Uterus (tissue), 4 donors: ENCODE data around the gene RNASE13. TPM values are rescaled to one million over a fixed set of nuclear protein-coding genes. Genes with fewer than 3 reads are reported as not detected.

ENCODE experiments used
- DNase-seq, 2 donors: peaks; one replicate each; pipeline ENCODE4 v3.0.0-alpha.2; 2019 to 2020
- H3K27ac ChIP-seq, 2 donors: fragments of 200-600 bp; sonication (generic); 1 replicate in 1 of 2; 2 replicates in 1 of 2; pipeline ENCODE4 v1.5.1; 2016 to 2018
- H3K27me3 ChIP-seq, 2 donors: fragments of 200-600 bp; sonication (generic); one replicate each; pipeline ENCODE4 v1.5.1; 2018 to 2019; ENCODE audit warnings: control low read depth in 1 of 2
- H3K36me3 ChIP-seq, 2 donors: fragments of 200-600 bp; sonication (generic); one replicate each; pipeline ENCODE4 v1.5.1; 2019; ENCODE audit warnings: control low read depth in 1 of 2
- H3K4me1 ChIP-seq, 2 donors: fragments of 200-600 bp; sonication (generic); one replicate each; pipeline ENCODE4 v1.5.1; 2018 to 2019; ENCODE audit warnings: control low read depth in 1 of 2
- H3K4me3 ChIP-seq, 2 donors: fragments of 200-600 bp; sonication (generic); 1 replicate in 1 of 2; 2 replicates in 1 of 2; pipeline ENCODE4 v1.5.1; 2018 to 2019; ENCODE audit warnings: mild to moderate bottlenecking in 1 of 2
- H3K9me3 ChIP-seq, 2 donors: fragments of 200-600 bp; sonication (generic); one replicate each; pipeline ENCODE4 v1.5.1; 2019; ENCODE audit warnings: control low read depth in 1 of 2
- CTCF ChIP-seq, 4 experiments: fragments of 200-600 bp in 2 of 4; fragments of 450-650 bp in 2 of 4; sonication (generic) in 2 of 4; IDR thresholded peaks; one replicate each; pipeline ENCODE4 v1.5.1; 2016 to 2019; ENCODE audit warnings: antibody characterized with exemption in 4 of 4, mild to moderate bottlenecking in 2 of 4, moderate library complexity in 1 of 4
- POLR2A ChIP-seq, 2 donors: fragments of 450-650 bp; IDR thresholded peaks; one replicate each; pipeline ENCODE4 v1.6.1; 2016; ENCODE audit warnings: antibody characterized with exemption in 2 of 2, mild to moderate bottlenecking in 1 of 2, moderate library complexity in 1 of 2
- intact Hi-C: fragments of 100-400 bp; cut with DNase I; formaldehyde crosslinking; loops from one replicate; pipeline ENCODE4 v1.15.1; 2023; ENCODE audit warnings: low total_unique reads
- total RNA-seq, 4 donors: library from RNA; depleted of rRNA in 3 of 4; stranded (reverse); fragments of >200 nt in 3 of 4; gene quantifications; one replicate each; pipeline versions ENCODE4 v1.1.0 to v1.2.4, GENCODE V29; 2014 to 2023
- donor health status: DM: yes; HTN: yes; CAD: no.

The RNASE13 gene
- total RNA-seq, 4 donors from 2014 or later, result not detected

- intact Hi-C loops, result no loop called here
- H3K27ac ChIP-seq, result no peak within 1 kb of the TSS
Measured at GRCh38 chr14:21057803-21058675, 23.4 kb upstream of the RNASE13 start, which contains the start of gene RNASE8. Gene RNASE8, plus strand, starts transcription at chr14:21057822. Its CDS starts 71 bp downstream, at chr14:21057893.

DNA sequence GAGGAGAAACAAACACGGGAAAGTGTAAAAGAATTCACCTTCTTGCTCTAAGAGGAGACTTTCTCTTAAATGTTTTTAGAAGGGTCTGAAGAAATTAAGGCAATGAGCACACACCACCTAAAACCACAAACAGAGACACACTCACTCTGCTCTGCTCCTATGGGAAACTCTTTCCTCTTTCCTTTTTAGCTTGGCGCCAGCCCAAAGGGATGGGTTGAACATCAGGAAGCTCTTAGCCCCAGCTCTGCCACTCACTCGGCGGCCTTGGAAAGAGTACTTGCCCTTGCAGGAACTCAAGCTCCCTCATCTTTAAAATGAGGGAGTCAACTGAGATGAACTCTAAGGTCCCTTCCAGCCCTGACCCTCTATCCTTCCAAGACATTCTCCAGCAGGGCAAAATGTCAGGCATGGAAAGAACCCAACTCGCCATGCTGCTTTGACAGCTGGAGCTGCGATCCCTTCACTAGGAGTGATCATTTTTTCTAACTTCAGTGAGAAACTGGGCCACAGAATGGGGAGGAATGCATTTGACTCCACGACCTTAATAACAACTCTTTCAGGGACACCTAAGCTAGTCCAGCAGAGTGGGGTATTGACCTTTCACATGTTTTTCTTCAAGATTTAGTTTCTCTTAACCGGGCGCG lies 22.0 kb upstream of the RNASE13 start:
- Histone ChIP-seq H3K27ac (no peak overlapping the region), H3K4me3 (no peak overlapping the region), H3K4me1 (no peaks in the 10 kb centered on the region), H3K9me3 (no peaks in the 10 kb centered on the region), H3K27me3 (no peaks in the 10 kb centered on the region), H3K36me3 (no peaks in the 10 kb centered on the region)
- TF ChIP-seq CTCF (IDR thresholded peaks at IDR 0.05), result no peak
- no peak for TF ChIP-seq POLR2A (IDR thresholded peaks at IDR 0.05)
- intact Hi-C loops, result no loop called here
- DNase-seq, result no peak

More at GRCh38 chr14:21057803-21058675, 23.4 kb upstream of the RNASE13 start, which contains the start of gene RNASE8:
- no peak for DNase-seq
- Histone ChIP-seq H3K36me3 (no peaks in the 10 kb centered on the region), H3K4me3 (no peak within 1 kb of the TSS), H3K27me3 (no peaks in the 10 kb centered on the region), H3K4me1 (no peaks in the 10 kb centered on the region), H3K9me3 (no peaks in the 10 kb centered on the region)
- TF ChIP-seq POLR2A (IDR thresholded peaks at IDR 0.05) (no peak), CTCF (IDR thresholded peaks at IDR 0.05) (no peak)

DNA sequence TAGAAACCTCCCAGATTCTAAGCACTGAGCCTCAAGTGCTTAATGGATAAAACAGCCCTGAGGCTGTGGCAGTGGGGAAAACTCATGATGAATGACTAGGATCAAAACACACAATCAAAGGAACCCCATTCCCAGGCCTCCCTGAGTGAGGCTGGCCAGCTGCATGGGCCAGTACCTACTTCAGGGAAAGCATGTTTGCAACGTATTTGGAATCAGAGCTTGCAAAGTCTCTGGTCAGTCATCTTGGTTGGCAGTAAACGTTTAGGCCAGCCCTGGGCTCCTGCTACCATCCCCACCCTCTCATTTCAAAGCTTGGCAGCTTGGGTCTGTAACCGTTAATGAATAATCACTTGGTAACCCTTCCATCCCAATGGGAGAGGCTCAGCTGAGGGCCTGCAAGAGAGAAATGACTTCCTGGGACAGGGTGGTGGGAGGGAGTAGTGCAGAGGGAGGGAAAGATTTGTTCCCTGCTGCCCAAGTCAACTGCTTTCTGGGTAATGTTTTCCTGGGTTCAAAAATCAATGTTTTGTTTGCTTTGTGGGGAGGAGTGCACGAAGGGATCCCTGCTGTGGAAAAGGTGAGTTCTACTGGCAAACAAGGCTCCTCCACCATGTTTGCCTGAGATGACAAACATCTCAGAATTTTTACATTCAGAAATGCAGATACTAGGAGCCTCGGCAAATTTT lies 21.0 kb upstream of the RNASE13 start:
- no peaks in the 10 kb centered on the region for H3K36me3 ChIP-seq
- no peaks in the 10 kb centered on the region for H3K27me3 ChIP-seq
- intact Hi-C loops, result no loop called here
- no peak overlapping the region for H3K4me3 ChIP-seq
- DNase-seq, result no peak
- TF ChIP-seq CTCF (IDR thresholded peaks at IDR 0.05) (no peak), POLR2A (IDR thresholded peaks at IDR 0.05) (no peak)
- H3K9me3 ChIP-seq, result no peaks in the 10 kb centered on the region
- no peak overlapping the region for H3K27ac ChIP-seq
- no peaks in the 10 kb centered on the region for H3K4me1 ChIP-seq

- intact Hi-C loops, result no loop called here
- Histone ChIP-seq H3K27ac (no peak overlapping the region), H3K4me1 (no peaks in the 10 kb centered on the region), H3K9me3 (no peaks in the 10 kb centered on the region), H3K4me3 (no peak overlapping the region), H3K27me3 (no peaks in the 10 kb centered on the region), H3K36me3 (no peaks in the 10 kb centered on the region)
- TF ChIP-seq CTCF (IDR thresholded peaks at IDR 0.05), result no peak
- no peak for TF ChIP-seq POLR2A (IDR thresholded peaks at IDR 0.05)
- DNase-seq, result no peak
Measured at GRCh38 chr14:21054768-21055145, 20.1 kb upstream of the RNASE13 start.
